M059J (cell line): ENCODE results near the gene GRIN2A. TPM values are rescaled to one million over a fixed set of nuclear protein-coding genes. Genes with fewer than 3 reads are reported as not detected.

Experiments
- DNase-seq: peaks from one replicate; pipeline ENCODE4 v3.0.0-alpha.2; 2012; ENCODE audit warnings: low read depth
- total RNA-seq: library from RNA; depleted of rRNA; stranded (reverse); fragments of >200 nt; shearing (Covaris generic); gene quantifications from 2 replicates; pipeline ENCODE4 v1.2.3, GENCODE V29; 2014

GRIN2A gene
- total RNA-seq, 1 experiment from 2014 or later: 9.8 TPM

DNA sequence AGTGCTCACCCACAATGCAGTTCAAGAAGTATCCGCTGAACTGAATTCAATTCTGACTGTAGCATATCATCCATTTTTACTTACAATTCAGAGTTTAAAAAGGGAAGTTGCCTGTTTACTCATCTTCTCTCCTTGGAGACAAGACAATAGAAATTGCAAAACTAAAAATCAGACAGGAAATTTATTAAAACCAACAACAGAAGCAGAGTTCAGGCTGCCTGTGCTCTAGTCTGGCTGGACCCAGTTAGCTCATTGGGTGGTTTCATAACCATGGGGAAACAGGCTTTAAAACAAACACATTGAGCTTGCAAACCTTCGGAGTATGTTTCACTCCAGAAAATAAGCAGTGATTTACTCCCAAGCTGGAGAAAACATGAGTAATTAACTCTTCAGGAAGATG is 321.4 kb downstream of the GRIN2A start:
- no peak for DNase-seq

DNA sequence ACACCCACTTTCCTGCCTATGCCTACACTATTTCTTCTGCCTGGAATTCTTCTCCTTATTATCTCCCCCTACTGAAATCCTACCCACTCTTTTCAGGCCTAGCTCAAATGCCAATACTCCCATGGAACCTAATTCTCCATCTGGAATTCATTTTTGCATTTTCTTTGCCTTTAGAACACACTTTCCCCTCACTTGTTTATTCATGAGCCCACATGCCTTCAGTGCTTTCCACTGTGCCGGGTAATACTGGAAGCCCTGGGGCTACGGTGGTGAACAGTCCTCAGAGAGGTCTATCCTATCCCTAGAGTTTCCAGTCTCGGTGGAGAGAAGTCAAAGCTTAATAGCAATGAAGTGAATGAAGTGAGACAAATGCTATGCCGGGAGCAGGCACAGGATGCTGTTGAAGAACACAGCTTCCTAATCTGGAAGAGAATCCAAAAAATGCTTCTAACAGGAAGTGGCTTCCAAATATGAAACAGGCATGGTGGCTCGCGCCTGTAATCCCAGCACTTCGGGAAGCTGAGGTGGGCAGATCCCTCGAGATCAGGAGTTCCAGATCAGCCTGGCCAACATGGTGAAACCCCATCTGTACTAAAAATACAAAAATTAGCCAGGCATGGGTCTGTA is 322.4 kb downstream of the GRIN2A start:
- DNase-seq: no peak

DNA sequence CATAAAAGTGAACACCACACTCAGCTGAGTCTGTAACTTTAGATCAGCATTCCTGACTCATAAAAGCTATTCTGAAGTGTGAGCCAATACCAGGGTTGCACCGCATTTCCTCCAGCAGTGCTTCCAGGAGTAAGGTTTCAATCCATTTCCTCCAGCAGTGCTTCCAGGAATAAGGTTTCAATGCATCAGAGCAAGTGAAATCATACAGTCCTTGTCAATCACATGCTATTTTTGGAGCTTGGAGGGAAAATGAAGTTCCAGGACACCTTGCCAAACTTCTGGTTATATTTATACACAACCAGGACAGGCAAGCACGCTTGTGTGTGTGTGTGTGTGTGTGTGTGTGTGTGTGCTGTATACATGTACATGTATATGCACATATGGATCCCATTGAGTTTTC is 327.6 kb downstream of the GRIN2A start:
- DNase-seq: peak; percentile 86

DNA sequence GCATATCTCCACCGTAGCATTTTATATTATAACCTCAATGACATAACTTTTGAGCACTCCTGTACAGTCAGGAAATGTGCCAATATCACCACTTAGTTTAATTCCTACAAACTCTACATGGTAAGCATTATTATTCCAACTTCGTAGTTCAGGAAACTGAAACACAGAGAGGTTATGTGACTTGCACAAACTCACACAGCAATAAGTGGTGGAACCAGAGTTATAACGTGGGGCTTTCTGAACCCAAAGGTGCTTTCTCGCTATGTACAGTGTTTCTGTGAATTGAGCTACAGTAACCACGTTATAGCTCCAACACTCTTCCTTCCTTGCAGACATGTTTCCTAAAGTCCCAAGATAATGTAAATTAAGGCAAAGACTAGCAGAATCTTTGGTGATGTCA is 330.2 kb downstream of the GRIN2A start:
- DNase-seq: no peak

DNA sequence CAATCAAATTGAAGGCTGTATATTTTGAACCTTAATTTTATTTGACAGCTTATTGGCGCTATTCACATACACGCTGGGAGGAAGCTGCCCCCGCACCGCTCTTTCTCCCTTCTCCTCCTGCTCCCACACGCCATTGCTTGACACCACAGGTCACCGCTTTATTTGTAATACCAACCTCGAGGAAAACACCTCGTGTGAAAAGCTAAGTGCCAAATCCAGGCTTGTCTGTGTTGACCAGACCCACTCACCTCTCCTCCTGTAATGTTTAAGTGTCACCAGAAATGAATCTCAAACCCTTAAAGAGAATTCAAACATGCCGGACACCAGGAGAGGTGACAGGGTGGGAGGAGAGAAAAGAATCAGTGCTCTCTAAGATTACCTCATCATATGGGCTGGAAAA is 331.4 kb downstream of the GRIN2A start:
- no peak for DNase-seq

DNA sequence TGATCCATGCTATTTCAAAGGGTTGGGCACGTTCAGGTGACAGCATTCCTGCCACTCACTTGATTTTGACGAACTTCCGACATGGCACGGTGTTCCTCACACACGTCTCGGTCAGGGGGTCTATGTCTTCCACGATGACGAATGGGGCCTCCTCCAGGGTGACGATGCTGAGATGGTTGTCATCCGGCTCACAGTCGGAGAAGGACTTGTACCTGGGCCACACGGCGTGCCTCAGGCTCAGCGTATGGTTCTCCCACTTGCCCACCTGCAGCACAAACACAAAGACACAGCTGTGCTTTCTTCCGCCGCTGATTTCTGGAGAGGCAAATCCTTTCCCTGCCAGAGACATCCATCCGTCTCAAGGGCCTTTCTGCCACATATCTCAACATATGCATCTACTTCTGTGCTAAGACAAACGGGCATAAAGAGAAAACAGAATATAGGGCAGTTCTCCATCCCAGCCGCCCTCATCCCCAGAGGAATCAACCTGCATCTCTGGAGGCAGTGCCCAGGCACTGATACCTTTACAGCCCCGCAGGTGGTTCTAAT is 332.5 kb downstream of the GRIN2A start:
- DNase-seq: no peak

DNA sequence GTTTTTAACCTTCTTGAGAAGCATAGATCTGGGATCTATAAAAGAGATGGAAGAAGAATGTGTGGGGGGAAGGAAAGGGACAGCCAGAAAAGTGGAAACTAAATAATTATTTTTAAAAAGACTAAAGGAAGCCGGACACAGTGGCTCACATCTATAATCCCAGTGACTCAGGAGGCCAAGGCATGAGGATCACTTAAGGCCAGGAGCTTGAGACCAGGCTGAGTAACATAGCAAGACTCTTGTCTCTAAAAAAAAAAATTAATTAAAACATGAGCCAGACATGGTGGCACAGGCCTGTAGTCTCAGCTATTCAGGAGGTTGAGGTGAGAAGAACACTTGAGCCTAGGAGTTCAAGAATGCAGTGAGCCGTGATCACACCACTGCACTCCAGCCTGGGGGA is 335.1 kb downstream of the GRIN2A start:
- peak; percentile 63 for DNase-seq

DNA sequence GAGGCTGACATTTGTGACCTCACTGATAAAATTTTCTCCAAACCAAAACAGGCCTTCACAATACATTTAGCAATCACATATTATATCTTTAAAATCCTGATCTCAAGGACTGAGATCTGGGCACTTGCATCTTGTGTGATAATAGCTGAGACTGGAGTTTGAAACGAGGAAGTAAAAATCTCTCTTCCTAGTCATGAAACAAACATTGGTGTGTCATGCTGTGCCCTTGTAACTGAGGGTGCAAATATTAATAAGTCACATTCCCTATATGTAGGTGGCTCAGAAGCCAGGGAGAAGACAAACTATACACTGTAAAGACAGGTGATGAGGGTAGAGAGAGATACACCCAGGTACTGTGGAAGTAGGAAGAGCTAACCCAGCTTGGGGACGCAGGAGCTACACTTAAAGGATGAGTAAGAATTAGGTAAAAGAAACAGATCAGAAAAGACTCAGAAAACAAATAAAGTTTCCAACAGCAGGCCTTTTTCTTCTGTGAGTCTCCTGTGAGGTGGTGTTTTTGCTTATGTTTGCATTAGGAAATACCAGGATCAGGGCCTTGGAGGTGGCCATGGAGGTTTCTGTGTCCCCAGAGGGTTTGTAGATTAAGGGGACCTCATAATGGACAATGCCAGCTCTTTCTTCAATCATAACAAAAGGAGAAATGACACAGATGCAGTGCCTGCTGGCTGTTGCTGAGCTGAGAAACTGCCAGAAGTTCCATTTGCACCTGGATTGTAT is 335.7 kb downstream of the GRIN2A start:
- DNase-seq: peak; percentile 18

DNA sequence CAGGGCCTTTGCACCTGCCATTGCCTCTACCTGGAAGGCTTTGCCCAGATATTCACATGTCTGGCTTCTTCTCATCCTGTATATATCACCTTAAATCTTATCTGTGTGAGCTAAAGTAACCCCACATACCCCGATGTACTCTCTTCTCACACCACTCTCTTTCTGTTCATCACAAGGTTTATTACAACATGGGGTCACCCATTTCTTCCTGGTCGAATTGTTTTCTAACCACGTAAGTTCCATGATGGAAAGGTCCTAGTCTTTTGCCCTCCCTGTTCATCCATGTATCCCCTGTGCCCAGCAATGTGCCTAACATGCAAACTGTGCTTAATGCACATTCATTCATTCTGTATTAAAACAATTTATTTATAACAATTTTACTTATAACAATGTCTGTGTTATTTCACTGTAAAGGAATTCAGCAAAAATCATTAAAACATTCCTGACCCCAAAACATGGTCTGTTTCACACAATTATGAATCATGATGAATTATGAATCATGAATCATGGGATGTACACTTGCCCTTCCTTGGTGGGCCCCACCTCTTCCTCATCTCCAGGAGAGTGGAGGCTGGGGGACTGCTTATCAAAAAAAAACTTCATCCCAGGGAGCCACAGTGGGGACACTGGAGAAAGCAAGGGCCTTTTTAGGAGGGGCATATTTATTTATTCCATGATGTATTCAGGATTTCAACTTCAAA is 336.4 kb downstream of the GRIN2A start:
- DNase-seq: peak; percentile 51

DNA sequence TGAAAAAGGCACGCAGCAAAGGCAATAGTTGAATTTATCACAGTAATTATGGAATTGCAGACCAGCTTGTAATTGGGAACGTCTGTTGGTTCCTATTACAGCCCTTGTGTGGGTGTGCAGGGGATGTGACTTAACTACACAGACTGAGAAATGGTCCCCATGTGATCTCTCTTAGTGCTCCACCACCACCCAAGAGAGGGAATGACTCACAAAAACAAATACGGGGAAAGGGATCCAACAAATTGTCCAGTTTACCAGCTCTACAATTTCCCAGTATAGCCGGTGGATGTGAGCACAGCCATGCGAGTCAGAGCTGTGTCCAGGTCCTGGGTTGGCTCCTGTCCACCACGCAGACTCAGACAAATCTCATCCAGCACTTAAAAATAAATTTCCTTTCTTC is 337.9 kb downstream of the GRIN2A start:
- DNase-seq: peak; percentile 72

DNA sequence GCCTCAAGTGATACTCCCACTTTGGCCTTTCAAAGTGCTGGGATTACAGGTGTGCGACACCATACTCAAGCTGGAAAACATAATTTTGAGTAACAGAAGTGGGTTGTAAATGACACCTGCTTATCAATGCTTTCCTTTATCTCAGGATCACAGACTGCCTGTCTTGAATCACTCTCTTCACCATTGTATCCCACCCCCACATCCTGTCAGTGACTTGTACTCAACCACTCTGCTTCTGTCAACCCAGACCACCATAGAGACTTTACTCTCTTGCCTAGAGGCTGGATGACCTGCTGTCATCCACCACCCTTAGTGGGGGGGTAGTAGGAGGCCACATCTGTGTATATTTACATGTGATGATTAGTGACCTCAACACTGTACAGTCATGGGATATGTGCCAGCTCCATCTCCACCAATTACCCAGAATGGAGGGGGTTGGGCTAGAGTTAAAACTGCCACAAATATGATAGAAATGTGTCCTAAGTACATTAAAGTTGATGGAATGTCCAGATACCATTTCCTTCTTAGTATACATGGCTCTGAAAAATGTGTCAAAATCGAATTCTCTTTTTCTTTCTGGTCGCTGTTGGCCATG is 338.7 kb downstream of the GRIN2A start:
- peak; percentile 75 for DNase-seq

DNA sequence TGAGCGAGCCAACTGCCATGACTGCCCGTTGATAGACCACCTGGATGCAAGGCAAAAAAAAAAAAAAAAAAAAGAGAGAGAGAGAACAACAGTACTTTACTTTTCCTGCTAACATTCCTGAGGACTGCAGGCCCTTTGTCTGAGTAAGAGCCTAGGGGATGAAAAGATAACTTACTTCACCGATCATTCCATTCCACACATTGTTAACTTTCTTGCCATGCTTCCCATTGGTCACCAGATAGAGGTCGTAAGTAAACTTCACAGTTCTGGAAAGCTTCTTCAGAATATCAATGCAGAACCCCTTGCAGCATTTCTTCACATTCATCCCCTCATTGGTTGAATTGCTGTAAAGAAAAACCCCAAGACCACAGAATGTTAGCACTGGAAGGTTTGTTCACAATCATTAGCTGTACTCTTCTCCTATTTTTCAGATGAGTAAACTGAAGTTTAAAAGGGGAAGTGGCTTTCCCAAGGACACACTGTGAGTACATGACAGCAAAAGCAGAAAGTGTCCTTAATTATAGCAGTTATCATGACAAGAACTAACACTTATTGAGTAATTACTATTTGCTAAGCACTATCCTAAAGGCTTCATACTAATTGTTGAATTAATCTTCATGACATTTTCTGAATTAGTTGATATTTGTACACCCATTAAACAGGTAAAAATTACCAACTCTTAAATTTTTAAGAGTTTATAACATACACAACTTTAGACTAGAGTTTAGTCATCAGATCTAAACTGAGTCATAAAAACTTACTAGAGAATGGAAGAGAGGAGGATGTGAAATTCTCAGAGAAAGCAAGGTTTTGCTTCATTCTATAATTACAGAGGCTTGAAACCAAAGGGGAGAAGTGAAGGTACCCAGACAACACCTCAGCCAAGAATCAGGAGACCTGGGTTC is 341.2 kb downstream of the GRIN2A start:
- DNase-seq: no peak

DNA sequence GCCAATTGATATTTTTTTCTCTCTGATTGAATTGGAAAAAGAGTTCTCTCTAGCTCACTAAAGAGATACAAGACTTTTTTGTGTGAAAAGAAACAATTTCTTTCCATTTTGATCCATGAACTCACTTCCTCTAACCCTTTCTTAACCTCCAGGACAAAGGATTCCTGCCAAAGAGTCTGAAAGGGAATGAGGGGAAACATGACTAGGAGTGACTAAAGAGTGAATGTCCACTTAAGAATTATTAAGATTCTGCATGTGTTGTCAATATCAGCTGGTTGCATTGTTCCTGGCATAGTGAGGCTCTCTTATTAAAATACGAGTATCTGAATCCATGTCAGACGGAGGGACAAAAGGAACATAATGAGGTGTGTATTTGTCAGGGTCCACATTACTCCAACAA is 344.7 kb downstream of the GRIN2A start:
- peak; percentile 36 for DNase-seq

DNA sequence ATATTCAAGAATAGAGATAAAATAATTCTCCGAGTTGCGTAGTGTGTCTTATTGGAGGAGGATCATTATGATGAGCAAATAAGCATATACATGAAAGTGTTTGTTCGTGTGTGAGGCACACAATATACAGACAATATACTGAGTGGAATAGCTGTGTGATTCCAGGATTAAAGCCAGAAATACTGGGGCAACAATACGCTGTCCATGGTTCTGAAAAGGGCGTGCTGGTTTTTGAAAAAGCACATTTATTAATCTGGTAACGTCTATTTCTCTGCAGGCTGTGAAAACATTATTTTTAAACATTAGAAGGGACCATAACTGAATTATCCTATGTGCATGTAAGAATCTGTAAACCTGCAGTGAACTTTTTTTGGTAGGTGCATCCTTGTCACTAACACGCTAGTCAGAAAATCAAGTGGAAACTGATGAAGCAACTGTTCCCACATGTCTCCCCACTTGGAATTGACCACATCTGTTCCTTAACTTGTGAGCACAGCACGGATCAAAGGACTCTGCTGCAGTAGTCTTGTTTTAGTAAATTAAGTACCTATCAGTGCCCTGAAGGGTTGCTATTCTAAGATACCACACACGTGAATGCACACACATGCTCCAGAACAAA is 346.0 kb downstream of the GRIN2A start:
- peak; percentile 34 for DNase-seq

DNA sequence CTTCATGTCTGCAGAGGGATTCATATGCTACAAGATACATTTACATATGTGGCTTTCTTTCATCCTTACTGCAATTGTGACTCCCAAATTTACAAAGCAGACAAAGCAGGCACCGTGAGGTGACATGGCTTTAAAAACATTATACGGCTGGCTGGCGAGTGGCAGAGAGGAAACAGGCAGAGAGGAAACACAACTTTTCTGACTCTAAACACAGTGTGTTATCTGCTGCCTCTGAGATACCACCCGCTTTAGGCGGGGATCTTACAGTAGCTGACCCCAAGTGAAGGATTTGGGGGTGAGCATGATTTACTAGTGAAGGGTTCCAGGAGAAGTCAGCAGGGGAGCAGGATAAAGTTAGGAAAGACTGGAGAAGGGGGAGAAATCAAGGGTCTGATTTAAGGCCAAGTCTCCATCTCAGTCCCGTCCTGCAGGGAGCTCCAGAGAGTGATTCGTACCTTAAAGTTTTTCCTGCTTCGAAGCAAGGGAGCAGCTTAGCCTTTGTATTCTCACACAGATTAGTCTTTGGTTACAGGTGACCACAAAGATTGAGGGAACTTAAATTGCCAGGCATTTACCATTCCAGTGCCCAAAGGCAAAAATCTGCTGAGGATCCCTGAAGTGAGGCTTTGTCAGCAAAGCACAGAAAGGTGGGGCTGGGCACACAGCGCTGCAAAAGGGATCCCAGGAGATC is 355.0 kb downstream of the GRIN2A start:
- peak; percentile 21 for DNase-seq

DNA sequence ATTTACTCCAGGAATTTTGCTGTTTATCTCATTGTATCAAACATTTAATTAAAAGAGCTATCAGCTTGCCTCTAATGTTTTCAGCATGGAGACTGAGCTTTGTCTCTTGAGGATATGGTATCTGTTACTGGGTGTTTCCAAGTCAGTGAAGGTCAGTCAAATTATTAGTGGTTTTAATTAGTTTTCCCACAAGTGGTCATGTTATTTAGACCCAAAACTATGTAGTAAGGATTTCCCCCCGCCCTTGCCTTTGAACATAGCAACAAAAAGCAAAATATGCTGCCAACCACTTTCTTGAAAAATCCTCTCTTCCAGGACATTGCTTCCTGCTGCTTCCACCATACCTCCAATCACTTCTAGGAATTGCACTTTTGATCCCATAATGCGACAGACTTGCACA is 355.6 kb downstream of the GRIN2A start:
- no peak for DNase-seq

DNA sequence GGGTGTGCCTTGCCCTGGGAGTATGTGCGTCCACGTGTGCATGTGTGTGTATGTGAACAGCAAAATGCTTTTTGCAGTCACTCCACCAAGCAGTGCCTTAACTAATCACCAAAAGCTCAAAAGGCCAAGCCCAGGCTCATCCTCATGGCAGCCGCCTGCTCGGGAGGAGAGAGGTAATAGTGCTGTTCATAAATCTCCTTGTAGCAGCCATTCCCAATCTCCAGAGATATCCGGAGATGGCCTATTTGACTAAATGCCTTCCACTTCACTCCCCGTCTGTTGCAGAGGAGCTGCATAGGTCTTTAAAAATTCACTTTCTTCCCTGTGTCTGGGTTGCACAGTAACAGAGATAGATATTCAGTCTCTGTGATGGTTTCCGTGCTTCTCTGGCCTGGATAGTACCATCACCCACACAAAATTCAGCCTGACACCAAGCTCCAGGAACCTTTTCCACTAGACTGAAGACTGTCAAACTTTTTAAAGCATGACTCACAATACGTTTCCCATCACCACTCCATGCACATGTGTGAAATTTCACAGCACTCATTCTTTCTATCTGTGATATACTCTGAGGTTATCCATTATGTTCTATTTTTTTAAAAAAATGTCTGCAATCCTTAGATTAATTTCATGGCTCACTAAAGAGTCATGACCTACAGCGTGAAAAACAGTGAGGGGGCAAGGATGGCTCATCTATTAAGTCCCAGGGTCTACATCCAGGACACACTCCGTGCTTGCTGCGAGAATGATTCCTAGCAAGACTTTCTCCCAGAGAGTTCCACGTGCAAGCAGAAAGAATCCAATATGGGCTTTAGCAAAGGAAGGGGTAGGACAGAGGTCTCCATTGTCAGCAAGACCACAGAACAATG is 357.8 kb downstream of the GRIN2A start:
- no peak for DNase-seq

DNA sequence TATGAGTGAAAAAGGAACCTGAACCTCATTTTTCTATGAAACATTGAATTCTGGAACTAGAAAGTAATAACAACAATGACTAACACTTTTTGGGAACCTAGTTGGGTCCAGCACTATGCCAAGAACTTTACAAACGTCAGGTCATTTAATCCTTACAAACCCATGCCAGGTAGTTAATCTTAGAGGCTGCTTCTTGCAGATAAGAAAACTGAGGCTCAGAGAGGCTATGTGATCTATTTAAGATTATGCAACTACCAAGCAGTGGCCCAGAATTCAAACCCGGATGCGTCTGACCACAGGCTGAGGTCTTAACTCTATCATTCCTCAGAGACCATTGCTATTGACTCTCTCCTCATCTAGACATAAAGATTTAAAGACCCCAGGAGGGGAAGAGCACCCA is 358.7 kb downstream of the GRIN2A start:
- DNase-seq: no peak

DNA sequence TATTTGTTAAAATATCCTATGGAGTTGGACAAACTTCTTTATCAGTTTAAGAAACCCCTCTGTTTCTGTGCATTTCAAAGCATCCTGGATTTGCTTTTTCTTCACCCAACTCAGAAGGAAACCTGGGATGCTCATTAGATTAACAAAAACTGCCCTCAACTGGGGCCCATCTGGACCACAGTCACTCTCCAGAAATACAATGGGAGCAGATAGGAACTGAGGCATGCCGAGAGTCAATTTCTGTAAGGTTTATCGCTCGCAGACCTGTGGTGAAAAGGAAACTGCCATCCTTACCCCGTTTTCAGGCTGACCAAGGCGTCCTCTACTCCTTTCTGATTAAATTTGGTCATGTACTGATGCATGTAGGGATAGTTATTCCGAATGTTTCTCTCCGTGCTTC is 360.3 kb downstream of the GRIN2A start:
- no peak for DNase-seq
